GM21825 (cell line): Measurements from ENCODE around the gene IL4.
A peak's percentile ranks its signal among the peaks of the same experiment; 100 is the strongest.

Experiments
- ATAC-seq: cut with Tn5 transposase; IDR thresholded peaks from one replicate; pipeline ENCODE4 v1.9.1; 2021; ENCODE audit warnings: mild to moderate bottlenecking, moderate library complexity; ENCODE audit not compliant: unreplicated experiment

IL4 gene

GRCh38 chr5:132657676-132658380, 16.0 kb upstream of the IL4 start, which contains the start of gene IL13:
TSS of gene IL13 (plus strand) at chr5:132658173. CDS start at chr5:132658187, 14 bp downstream.
- ATAC-seq = no peak

GRCh38 chr5:132658381-132659302, 15.1 kb upstream of the IL4 start:
- ATAC-seq = no peak

GRCh38 chr5:132659598-132660493, 13.9 kb upstream of the IL4 start:
- no peak for ATAC-seq

- ATAC-seq = no peak
These were observed 12.4 kb upstream of the IL4 start for GRCh38 chr5:132661231-132662003.

- no peak for ATAC-seq
These were observed 11.8 kb upstream of the IL4 start for GRCh38 chr5:132662004-132662401.

GRCh38 chr5:132662925-132663770, 10.6 kb upstream of the IL4 start:
- ATAC-seq = peak; percentile 59

- peak; percentile 41 for ATAC-seq
These were observed 9.8 kb upstream of the IL4 start for GRCh38 chr5:132663771-132664695.

GRCh38 chr5:132664696-132665209, 9.0 kb upstream of the IL4 start:
- no peak for ATAC-seq

- ATAC-seq = no peak
These were observed 8.2 kb upstream of the IL4 start for GRCh38 chr5:132665574-132666080.

- ATAC-seq = no peak
These were observed 7.3 kb upstream of the IL4 start for GRCh38 chr5:132666310-132667123.

- ATAC-seq = no peak
These were observed 6.5 kb upstream of the IL4 start for GRCh38 chr5:132667309-132667708.

GRCh38 chr5:132667761-132668705, 5.8 kb upstream of the IL4 start:
- ATAC-seq = no peak

- ATAC-seq = no peak
These were observed 4.9 kb upstream of the IL4 start for GRCh38 chr5:132668706-132669454.

GRCh38 chr5:132669455-132669820, 4.4 kb upstream of the IL4 start:
- ATAC-seq = no peak
